ENCODE measurements around the gene ACTL8. TPM values are rescaled to one million over a fixed set of nuclear protein-coding genes. Genes with fewer than 3 reads are reported as not detected.

Gene ACTL8
- total RNA-seq, 1 experiment from 2014 or later = 0.20 TPM

- no peak overlapping the region for H3K4me3 ChIP-seq
- DNase-seq = no peak
- no peaks in the 10 kb centered on the region for H3K27me3 ChIP-seq
- H3K9me3 ChIP-seq = peaks cover 11% of the 10 kb centered on the region
- H3K36me3 ChIP-seq = no peaks in the 10 kb centered on the region
These were observed 2.8 kb upstream of the ACTL8 start for GRCh38 chr1:17752356-17752755.

GRCh38 chr1:17757426-17757825 is 2.3 kb downstream of the ACTL8 start:
- no peak for DNase-seq
- Histone ChIP-seq H3K4me3 (no peak overlapping the region), H3K27me3 (no peaks in the 10 kb centered on the region), H3K36me3 (no peaks in the 10 kb centered on the region), H3K9me3 (peaks cover 20% of the 10 kb centered on the region)

- Histone ChIP-seq H3K27me3 (no peaks in the 10 kb centered on the region), H3K9me3 (peaks cover 20% of the 10 kb centered on the region), H3K36me3 (no peaks in the 10 kb centered on the region), H3K4me3 (no peak overlapping the region)
- DNase-seq = peak; percentile 14
These were observed 4.0 kb downstream of the ACTL8 start for GRCh38 chr1:17759114-17759513.

- DNase-seq = no peak
- Histone ChIP-seq H3K4me3 (no peak overlapping the region), H3K36me3 (no peaks in the 10 kb centered on the region), H3K9me3 (peaks cover 9% of the 10 kb centered on the region), H3K27me3 (no peaks in the 10 kb centered on the region)
These were observed 7.2 kb downstream of the ACTL8 start for GRCh38 chr1:17762313-17762712.

- Histone ChIP-seq H3K27me3 (no peaks in the 10 kb centered on the region), H3K4me3 (no peak overlapping the region), H3K9me3 (peaks cover 9% of the 10 kb centered on the region), H3K36me3 (no peaks in the 10 kb centered on the region)
- DNase-seq = no peak
These were observed 8.3 kb downstream of the ACTL8 start for GRCh38 chr1:17763417-17763816.

- no peak for DNase-seq
- peaks cover 6% of the 10 kb centered on the region for H3K9me3 ChIP-seq
- no peak overlapping the region for H3K4me3 ChIP-seq
- H3K36me3 ChIP-seq = no peaks in the 10 kb centered on the region
- no peaks in the 10 kb centered on the region for H3K27me3 ChIP-seq
These were observed 8.9 kb downstream of the ACTL8 start for GRCh38 chr1:17763995-17764394.

- Histone ChIP-seq H3K27me3 (no peaks in the 10 kb centered on the region), H3K9me3 (no peaks in the 10 kb centered on the region; the same call in 1 of the 2 replicates)
- no peak for DNase-seq
These were observed 9.5 kb downstream of the ACTL8 start for GRCh38 chr1:17764591-17764990.

GRCh38 chr1:17765444-17766411 is 10.6 kb downstream of the ACTL8 start:
- peak; percentile 90 for DNase-seq

More at GRCh38 chr1:17764591-17764990, 9.5 kb downstream of the ACTL8 start:
- no peak overlapping the region for H3K4me3 ChIP-seq
- H3K36me3 ChIP-seq = no peaks in the 10 kb centered on the region

GRCh38 chr1:17768651-17769241 is 13.6 kb downstream of the ACTL8 start:
- H3K36me3 ChIP-seq = no peaks in the 10 kb centered on the region
- H3K9me3 ChIP-seq = no peaks in the 10 kb centered on the region
- H3K4me3 ChIP-seq = no peak overlapping the region
- no peaks in the 10 kb centered on the region for H3K27me3 ChIP-seq
- peak; percentile 95 for DNase-seq

More at GRCh38 chr1:17765444-17766411, 10.6 kb downstream of the ACTL8 start:
- Histone ChIP-seq H3K4me3 (no peak overlapping the region), H3K9me3 (no peaks in the 10 kb centered on the region), H3K36me3 (no peaks in the 10 kb centered on the region), H3K27me3 (no peaks in the 10 kb centered on the region)

GRCh38 chr1:17770983-17771382 is 15.8 kb downstream of the ACTL8 start:
- Histone ChIP-seq H3K4me3 (no peak overlapping the region), H3K27me3 (no peaks in the 10 kb centered on the region), H3K9me3 (no peaks in the 10 kb centered on the region), H3K36me3 (no peaks in the 10 kb centered on the region)
- DNase-seq = no peak

GRCh38 chr1:17772615-17773212 is 17.6 kb downstream of the ACTL8 start:
- Histone ChIP-seq H3K36me3 (no peaks in the 10 kb centered on the region), H3K4me3 (no peak overlapping the region), H3K9me3 (no peaks in the 10 kb centered on the region), H3K27me3 (no peaks in the 10 kb centered on the region)
- DNase-seq = no peak

GRCh38 chr1:17773591-17774326 is 18.6 kb downstream of the ACTL8 start:
- Histone ChIP-seq H3K36me3 (no peaks in the 10 kb centered on the region), H3K9me3 (no peaks in the 10 kb centered on the region), H3K4me3 (no peak overlapping the region), H3K27me3 (no peaks in the 10 kb centered on the region)
- DNase-seq = no peak

GRCh38 chr1:17774452-17774851 is 19.3 kb downstream of the ACTL8 start:
- no peak for DNase-seq
- H3K36me3 ChIP-seq = no peaks in the 10 kb centered on the region
- no peak overlapping the region for H3K4me3 ChIP-seq
- no peaks in the 10 kb centered on the region for H3K9me3 ChIP-seq
- no peaks in the 10 kb centered on the region for H3K27me3 ChIP-seq

- H3K27me3 ChIP-seq = no peaks in the 10 kb centered on the region
- no peak overlapping the region for H3K4me3 ChIP-seq
- no peaks in the 10 kb centered on the region for H3K36me3 ChIP-seq
- no peaks in the 10 kb centered on the region for H3K9me3 ChIP-seq
- DNase-seq = no peak
These were observed 20.7 kb downstream of the ACTL8 start for GRCh38 chr1:17775796-17776195.

GRCh38 chr1:17776426-17776825 is 21.3 kb downstream of the ACTL8 start:
- Histone ChIP-seq H3K36me3 (no peaks in the 10 kb centered on the region), H3K9me3 (no peaks in the 10 kb centered on the region), H3K4me3 (no peak overlapping the region), H3K27me3 (no peaks in the 10 kb centered on the region)
- DNase-seq = no peak

- H3K27me3 ChIP-seq = no peaks in the 10 kb centered on the region
- DNase-seq = no peak
- no peaks in the 10 kb centered on the region for H3K9me3 ChIP-seq
- H3K36me3 ChIP-seq = no peaks in the 10 kb centered on the region
- H3K4me3 ChIP-seq = no peak overlapping the region
These were observed 22.2 kb downstream of the ACTL8 start for GRCh38 chr1:17777330-17777729.

- no peak for DNase-seq
- no peak overlapping the region for H3K4me3 ChIP-seq
- no peaks in the 10 kb centered on the region for H3K9me3 ChIP-seq
- no peaks in the 10 kb centered on the region for H3K27me3 ChIP-seq
- H3K36me3 ChIP-seq = no peaks in the 10 kb centered on the region
These were observed 22.7 kb downstream of the ACTL8 start for GRCh38 chr1:17777818-17778217.
